GM21529 (cell line): ENCODE measurements around the gene IGFLR1.
A peak's percentile ranks its signal among the peaks of the same experiment; 100 is the strongest.
"Not testable (repeated sequence)": the region's sequence is repeated elsewhere in the genome, so short reads cannot be mapped to it uniquely, and the experiment has no call there.

Experiments used
- ATAC-seq: cut with Tn5 transposase; IDR thresholded peaks from one replicate; pipeline ENCODE4 v1.9.1; 2021; ENCODE audit not compliant: unreplicated experiment

The IGFLR1 gene

DNA sequence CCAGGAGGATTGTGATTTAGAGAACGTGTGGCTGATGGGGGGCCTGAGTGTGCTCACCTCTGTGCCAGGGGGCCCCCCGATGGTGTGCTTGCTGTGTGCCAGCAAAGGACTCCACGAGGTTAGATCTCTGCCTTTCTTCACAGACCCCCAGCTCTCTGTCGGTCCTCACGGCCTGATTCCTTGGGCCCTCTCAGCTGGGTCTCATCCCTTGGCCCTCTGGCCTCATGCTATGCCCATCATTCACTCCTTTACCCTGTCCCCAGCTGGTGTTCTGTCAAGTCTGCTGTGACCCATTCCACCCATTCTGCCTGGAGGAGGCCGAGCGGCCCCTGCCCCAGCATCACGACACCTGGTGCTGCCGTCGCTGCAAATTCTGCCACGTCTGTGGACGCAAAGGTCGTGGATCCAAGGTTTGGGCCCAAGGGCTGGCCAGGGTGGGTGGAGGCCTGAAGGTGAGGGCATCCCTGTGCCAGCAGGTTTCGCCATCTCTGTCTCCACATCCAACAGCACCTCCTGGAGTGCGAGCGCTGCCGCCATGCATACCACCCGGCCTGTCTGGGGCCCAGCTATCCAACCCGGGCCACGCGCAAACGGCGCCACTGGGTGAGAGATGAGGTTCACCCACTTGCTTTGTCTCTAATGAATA is 16.9 kb downstream of the IGFLR1 start:
- no peak for ATAC-seq

DNA sequence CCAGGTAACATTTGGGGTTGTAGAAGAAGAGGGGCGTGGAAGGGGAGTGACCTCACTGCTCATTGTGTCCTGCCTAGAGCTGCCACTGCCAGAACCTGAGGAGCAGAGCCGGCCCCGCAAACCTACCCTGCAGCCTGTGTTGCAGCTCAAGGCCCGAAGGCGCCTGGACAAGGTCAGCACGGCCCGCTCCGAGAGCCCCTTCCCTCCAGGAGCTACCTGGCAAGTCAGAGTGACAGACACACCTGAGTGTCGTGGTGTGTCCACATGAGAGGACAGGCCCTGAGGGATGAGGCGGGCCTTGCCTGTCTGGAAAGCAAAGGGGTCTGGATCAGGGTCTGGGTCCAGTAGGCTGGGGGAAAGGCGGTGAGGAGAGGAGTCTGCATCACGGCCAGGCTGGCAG is 17.7 kb downstream of the IGFLR1 start:
- ATAC-seq, result no peak

DNA sequence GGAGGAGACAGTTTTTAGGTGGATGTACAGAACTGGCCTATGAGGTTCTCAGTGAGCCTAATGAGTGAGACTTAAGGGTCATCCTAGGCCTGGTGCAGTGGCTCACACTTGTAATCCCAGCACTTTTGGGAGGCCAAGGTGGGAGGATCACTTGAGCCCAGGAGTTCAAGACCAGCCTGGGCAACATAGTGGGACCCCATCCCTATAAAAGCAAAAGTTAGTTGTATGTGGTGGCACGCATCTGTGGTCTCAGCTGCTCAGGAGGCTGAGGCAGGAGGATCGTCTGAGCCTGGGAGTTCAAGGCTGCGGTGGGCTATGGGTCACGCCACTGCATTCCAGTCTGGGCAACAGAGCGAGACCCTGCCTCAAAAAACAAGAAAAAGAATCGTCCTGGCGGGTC is 18.1 kb downstream of the IGFLR1 start:
- ATAC-seq, result not testable (repeated sequence)

GRCh38 chr19:35723671-35724070 is 18.6 kb downstream of the IGFLR1 start:
- no peak for ATAC-seq

DNA sequence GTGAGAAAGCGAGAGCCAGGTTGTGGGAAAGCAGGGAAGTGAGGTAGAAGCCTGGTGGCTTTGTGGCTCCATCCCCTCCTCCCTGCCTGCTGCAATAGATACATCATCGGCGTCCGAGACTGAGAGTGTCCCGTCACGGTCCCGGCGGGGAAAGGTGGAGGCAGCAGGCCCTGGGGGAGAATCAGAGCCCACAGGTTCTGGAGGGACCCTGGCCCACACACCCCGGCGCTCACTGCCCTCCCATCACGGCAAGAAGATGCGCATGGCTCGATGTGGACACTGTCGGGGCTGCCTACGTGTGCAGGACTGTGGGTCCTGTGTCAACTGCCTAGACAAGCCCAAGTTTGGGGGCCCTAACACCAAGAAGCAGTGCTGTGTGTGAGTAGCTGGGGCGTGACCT is 19.4 kb downstream of the IGFLR1 start:
- no peak for ATAC-seq

DNA sequence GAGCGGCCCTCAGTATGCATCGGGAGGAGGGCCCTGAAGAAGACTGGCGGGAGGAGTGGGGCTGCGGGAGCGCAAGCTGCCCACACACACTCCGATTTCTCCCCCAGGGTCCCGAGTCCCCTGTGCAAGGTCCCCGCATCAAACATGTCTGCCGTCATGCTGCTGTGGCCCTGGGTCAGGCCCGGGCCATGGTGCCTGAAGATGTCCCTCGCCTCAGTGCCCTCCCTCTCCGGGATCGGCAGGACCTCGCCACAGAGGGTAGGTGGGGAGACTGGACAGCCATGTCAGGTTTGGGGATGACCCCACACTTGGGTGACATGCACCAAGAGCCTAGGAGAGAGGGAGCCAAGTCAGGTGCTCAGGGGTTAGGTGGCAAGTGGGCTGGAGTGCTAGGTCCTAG is 19.8 kb downstream of the IGFLR1 start:
- ATAC-seq, result no peak

- no peak for ATAC-seq
Observed at GRCh38 chr19:35721374-35721773, 20.9 kb downstream of the IGFLR1 start.

DNA sequence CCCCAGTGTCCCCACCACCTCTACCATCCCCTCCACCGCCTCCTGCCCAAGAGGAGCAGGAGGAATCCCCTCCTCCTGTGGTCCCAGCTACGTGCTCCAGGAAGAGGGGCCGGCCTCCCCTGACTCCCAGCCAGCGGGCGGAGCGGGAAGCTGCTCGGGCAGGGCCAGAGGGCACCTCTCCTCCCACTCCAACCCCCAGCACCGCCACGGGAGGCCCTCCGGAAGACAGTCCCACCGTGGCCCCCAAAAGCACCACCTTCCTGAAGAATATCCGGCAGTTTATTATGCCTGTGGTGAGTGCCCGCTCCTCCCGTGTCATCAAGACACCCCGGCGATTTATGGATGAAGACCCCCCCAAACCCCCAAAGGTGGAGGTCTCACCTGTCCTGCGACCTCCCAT is 21.6 kb downstream of the IGFLR1 start:
- no peak for ATAC-seq

GRCh38 chr19:35720163-35720524 is 22.1 kb downstream of the IGFLR1 start:
- ATAC-seq, result no peak

- ATAC-seq, result no peak
Observed at GRCh38 chr19:35719402-35720162, 22.7 kb downstream of the IGFLR1 start.

GRCh38 chr19:35718345-35719041 is 23.8 kb downstream of the IGFLR1 start:
- ATAC-seq, result no peak

- ATAC-seq, result no peak
Observed at GRCh38 chr19:35717665-35718344, 24.4 kb downstream of the IGFLR1 start, which contains the start of gene KMT2B. Gene KMT2B (plus strand): TSS chr19:35718003. CDS start chr19:35718019, 16 bp downstream.

- peak; percentile 53 for ATAC-seq
Observed at GRCh38 chr19:35716801-35717664, 25.2 kb downstream of the IGFLR1 start.

- ATAC-seq, result no peak
Observed at GRCh38 chr19:35715981-35716800, 26.1 kb downstream of the IGFLR1 start.

- no peak for ATAC-seq
Observed at GRCh38 chr19:35715355-35715809, 26.9 kb downstream of the IGFLR1 start.

DNA sequence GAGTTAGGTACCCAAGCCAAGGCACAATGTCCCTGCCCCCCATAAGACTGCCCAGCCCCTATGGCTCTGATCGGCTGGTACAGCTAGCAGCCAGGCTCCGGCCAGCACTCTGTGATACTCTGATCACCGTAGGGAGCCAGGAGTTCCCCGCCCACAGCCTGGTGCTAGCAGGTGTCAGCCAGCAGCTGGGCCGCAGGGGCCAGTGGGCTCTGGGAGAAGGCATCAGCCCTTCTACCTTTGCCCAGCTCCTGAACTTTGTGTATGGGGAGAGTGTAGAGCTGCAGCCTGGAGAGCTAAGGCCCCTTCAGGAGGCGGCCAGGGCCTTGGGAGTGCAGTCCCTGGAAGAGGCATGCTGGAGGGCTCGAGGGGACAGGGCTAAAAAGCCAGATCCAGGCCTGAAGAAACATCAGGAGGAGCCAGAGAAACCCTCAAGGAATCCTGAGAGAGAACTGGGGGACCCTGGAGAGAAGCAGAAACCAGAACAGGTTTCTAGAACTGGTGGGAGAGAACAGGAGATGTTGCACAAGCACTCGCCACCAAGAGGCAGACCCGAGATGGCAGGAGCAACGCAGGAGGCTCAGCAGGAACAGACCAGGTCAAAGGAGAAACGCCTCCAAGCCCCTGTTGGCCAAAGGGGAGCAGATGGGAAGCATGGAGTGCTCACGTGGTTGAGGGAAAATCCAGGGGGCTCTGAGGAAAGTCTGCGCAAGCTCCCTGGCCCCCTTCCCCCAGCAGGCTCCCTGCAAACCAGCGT is 27.5 kb downstream of the IGFLR1 start:
- no peak for ATAC-seq

- no peak for ATAC-seq
Observed at GRCh38 chr19:35713904-35714495, 28.3 kb downstream of the IGFLR1 start.

DNA sequence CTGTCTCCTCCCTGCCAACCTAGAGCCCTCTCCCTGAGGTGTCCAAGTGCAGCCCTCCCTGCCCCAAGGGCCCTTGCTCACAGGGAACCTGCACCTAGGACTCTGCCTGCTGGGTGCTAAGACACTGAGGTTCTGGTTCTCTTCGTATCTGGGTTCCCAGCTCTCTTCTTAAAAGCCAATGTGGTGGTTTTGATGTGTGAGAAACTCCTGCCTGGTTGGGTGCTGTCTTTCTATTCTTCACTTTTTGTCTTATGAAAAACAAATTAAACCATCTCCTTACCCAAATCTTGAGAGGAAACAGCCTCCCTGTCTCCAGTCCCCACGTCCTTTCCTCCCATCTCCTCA is 28.8 kb downstream of the IGFLR1 start:
- ATAC-seq, result no peak
